Prostate gland (tissue), 2 donors: ENCODE measurements around the gene HERPUD1. TPM values are rescaled to one million over a fixed set of nuclear protein-coding genes. Genes with fewer than 3 reads are reported as not detected.

Experiments used
- DNase-seq: peaks from one replicate; pipeline ENCODE4 v3.0.0-alpha.2; 2019; ENCODE audit warnings: low spot score
- H3K27ac ChIP-seq, 2 donors: fragments of 200-600 bp; sonication (generic); 2 replicates each; pipeline ENCODE4 v1.5.1; 2017 to 2019
- H3K27me3 ChIP-seq: fragments of 200-600 bp; sonication (generic); replicated peaks from 2 replicates; pipeline ENCODE4 v1.5.1; 2019; ENCODE audit not compliant: insufficient read depth
- H3K36me3 ChIP-seq, 2 donors: fragments of 200-600 bp; sonication (generic); 1 replicate in 1 of 2; 2 replicates in 1 of 2; pipeline versions ENCODE4 v1.5.1 to v1.8.1; 2017 to 2019
- H3K4me1 ChIP-seq: fragments of 200-600 bp; sonication (generic); replicated peaks from 2 replicates; pipeline ENCODE4 v1.5.1; 2019
- H3K4me3 ChIP-seq, 2 donors: fragments of 200-600 bp; sonication (generic); 2 replicates each; pipeline ENCODE4 v1.5.1; 2017 to 2019
- H3K9me3 ChIP-seq: fragments of 200-600 bp; sonication (generic); 2 replicates; pipeline ENCODE4 v1.5.1; 2017
- CTCF ChIP-seq, 4 experiments: fragments of 200-600 bp in 2 of 4; fragments of 450-650 bp in 2 of 4; sonication (generic) in 2 of 4; IDR thresholded peaks; 1 replicate in 3 of 4; 2 replicates in 1 of 4; pipeline ENCODE4 v1.5.1; 2016 to 2019; ENCODE audit warnings: antibody characterized with exemption in 4 of 4, mild to moderate bottlenecking in 2 of 4, moderate library complexity in 2 of 4
- POLR2A ChIP-seq: fragments of 450-650 bp; IDR thresholded peaks from one replicate; pipeline ENCODE4 v1.6.1; 2016; ENCODE audit warnings: antibody characterized with exemption, mild to moderate bottlenecking
- POLR2AphosphoS5 ChIP-seq: sonication (generic); formaldehyde crosslinking; IDR thresholded peaks from one replicate; pipeline ENCODE4 v1.6.1; 2017; ENCODE audit warnings: antibody characterized with exemption
- WGBS: methylation state at CpG from one replicate; pipeline ENCODE4 v1.1.5; 2018; 5-methylcytosine and 5-hydroxymethylcytosine counted together
- intact Hi-C: fragments of 100-400 bp; cut with DNase I; formaldehyde crosslinking; loops from one replicate; pipeline ENCODE4 v1.14.2; 2022
- total RNA-seq, 2 donors: library from RNA; depleted of rRNA; stranded (reverse); fragments of >200 nt; gene quantifications; one replicate each; pipeline ENCODE4 v1.1.0, GENCODE V29; 2016

The HERPUD1 gene
- total RNA-seq, 2 donors from 2014 or later = 365 to 952 TPM

- TF ChIP-seq POLR2A (no peak), CTCF (IDR thresholded peaks at IDR 0.05) (no peak), POLR2AphosphoS5 (no peak)
Observed at GRCh38 chr16:56898847-56899246, 33.1 kb upstream of the HERPUD1 start.

GRCh38 chr16:56903866-56904265, 28.1 kb upstream of the HERPUD1 start:
- Histone ChIP-seq H3K9me3 (no peaks in the 10 kb centered on the region), H3K27me3 (no peaks in the 10 kb centered on the region), H3K36me3 (no peaks in the 10 kb centered on the region), H3K4me1 (no peaks in the 10 kb centered on the region), H3K4me3 (no peak overlapping the region), H3K27ac (no peak overlapping the region)
- WGBS = 92% methylated on average over 2 of the region's 2 CpGs
- no peak for DNase-seq
- TF ChIP-seq CTCF (IDR thresholded peaks at IDR 0.05) = no peak
- TF ChIP-seq POLR2A = no peak
- TF ChIP-seq POLR2AphosphoS5 = no peak
- intact Hi-C loops = no loop called here

More at GRCh38 chr16:56898847-56899246, 33.1 kb upstream of the HERPUD1 start:
- WGBS = 96% methylated on average over 8 of the region's 8 CpGs
- DNase-seq = no peak
- Histone ChIP-seq H3K4me1 (no peaks in the 10 kb centered on the region), H3K36me3 (no peaks in the 10 kb centered on the region), H3K27me3 (no peaks in the 10 kb centered on the region), H3K27ac (no peak overlapping the region), H3K9me3 (no peaks in the 10 kb centered on the region), H3K4me3 (no peak overlapping the region)
- intact Hi-C loops = no loop called here

- no peaks in the 10 kb centered on the region for H3K9me3 ChIP-seq
- no peak overlapping the region for H3K27ac ChIP-seq
- TF ChIP-seq POLR2AphosphoS5 (no peak), POLR2A (no peak), CTCF (IDR thresholded peaks at IDR 0.05) (no peak)
- no peak overlapping the region for H3K4me3 ChIP-seq
- WGBS = 98% methylated on average over 3 of the region's 3 CpGs
- no peaks in the 10 kb centered on the region for H3K27me3 ChIP-seq
- DNase-seq = no peak
- H3K4me1 ChIP-seq = peaks cover 8% of the 10 kb centered on the region
- intact Hi-C loops = no loop called here
- no peaks in the 10 kb centered on the region for H3K36me3 ChIP-seq
Observed at GRCh38 chr16:56907401-56907800, 24.5 kb upstream of the HERPUD1 start.

DNA sequence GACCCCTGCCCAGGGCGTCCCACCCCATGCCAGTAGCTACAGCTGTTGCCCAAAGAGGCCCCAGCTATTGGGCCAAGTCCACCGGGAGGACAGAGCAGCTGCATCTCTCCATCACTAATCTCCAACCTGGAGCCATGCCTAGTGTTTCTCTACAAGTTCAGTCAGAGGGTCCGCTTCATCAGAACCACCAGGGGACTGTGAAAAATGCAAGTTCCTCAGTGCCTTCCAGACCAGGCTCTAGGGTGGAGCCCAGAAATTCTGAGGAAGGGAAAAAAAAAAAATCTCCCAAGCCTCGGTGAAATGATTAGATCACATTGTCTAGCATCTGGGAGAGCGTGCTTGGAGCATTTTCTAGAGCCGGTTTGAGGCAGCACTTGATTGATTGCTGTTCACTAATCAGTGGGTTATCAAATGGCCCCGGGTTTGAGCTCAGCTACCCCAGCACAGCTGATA, 22.4 kb upstream of the HERPUD1 start:
- 50% methylated on average over 7 of the region's 7 CpGs for WGBS
- no peak overlapping the region for H3K4me3 ChIP-seq
- no peaks in the 10 kb centered on the region for H3K9me3 ChIP-seq
- H3K4me1 ChIP-seq = peaks cover 27% of the 10 kb centered on the region
- no peaks in the 10 kb centered on the region for H3K27me3 ChIP-seq
- intact Hi-C loops = no loop called here
- no peak for DNase-seq
- no peaks in the 10 kb centered on the region for H3K36me3 ChIP-seq
- H3K27ac ChIP-seq = peak overlapping the region in 1 of 2 donors; percentile 94
- TF ChIP-seq CTCF (IDR thresholded peaks at IDR 0.05) (no peak), POLR2AphosphoS5 (no peak), POLR2A (no peak)

DNA sequence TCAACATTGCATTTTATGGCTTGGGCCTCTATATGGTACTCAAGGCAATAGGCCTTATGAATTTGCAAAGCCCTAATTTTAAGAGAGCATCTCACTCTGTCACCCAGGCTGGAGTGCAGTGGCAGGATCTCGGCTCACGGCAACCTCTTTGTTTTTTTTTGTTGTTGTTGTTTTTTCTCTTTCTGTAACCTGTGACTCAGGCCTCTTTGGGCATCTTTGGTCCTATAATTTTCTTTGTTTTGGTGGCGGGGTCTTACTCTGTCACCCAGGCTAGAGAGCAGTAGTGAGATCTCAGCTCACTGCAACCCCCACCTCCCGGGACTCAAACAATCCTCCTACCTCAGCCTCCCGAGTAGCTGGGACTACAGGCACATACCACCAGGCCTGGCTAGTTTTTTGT, 21.8 kb upstream of the HERPUD1 start:
- WGBS = 80% methylated on average over 5 of the region's 5 CpGs

More for the DNA sequence above, 21.8 kb upstream of the HERPUD1 start:
- no peaks in the 10 kb centered on the region for H3K27me3 ChIP-seq
- no peak for TF ChIP-seq POLR2A
- no peak for TF ChIP-seq CTCF (IDR thresholded peaks at IDR 0.05)
- no peak for TF ChIP-seq POLR2AphosphoS5
- no peak overlapping the region for H3K4me3 ChIP-seq
- intact Hi-C loops = loop anchor here (10.0 kb wide), 1 partner anchor 65 kb away; no protein-coding TSS in a partner anchor
- peaks cover 32% of the 10 kb centered on the region for H3K4me1 ChIP-seq
- no peaks in the 10 kb centered on the region for H3K9me3 ChIP-seq
- H3K27ac ChIP-seq = peak overlapping the region; percentile 10 to 94
- no peaks in the 10 kb centered on the region for H3K36me3 ChIP-seq
- no peak for DNase-seq
